HG03565 (cell line): Measurements from ENCODE around the gene SH3D21.

ENCODE experiments used
- ATAC-seq: cut with Tn5 transposase; IDR thresholded peaks from one replicate; pipeline ENCODE4 v1.9.1; 2021; ENCODE audit warnings: mild to moderate bottlenecking, moderate library complexity; ENCODE audit not compliant: unreplicated experiment

The SH3D21 gene

GRCh38 chr1:36306210-36306901 lies at the start of gene SH3D21:
Gene SH3D21, plus strand, starts transcription at chr1:36306368. Its CDS starts 53 bp downstream, at chr1:36306421.
- ATAC-seq = peak; percentile 16

- ATAC-seq = no peak
These were observed 49.4 kb upstream of the SH3D21 start for GRCh38 chr1:36256558-36257374.

GRCh38 chr1:36257375-36257767 lies 48.8 kb upstream of the SH3D21 start:
- no peak for ATAC-seq

GRCh38 chr1:36258960-36259344 lies 47.2 kb upstream of the SH3D21 start:
- ATAC-seq = no peak

- ATAC-seq = no peak
These were observed 37.2 kb upstream of the SH3D21 start for GRCh38 chr1:36268981-36269380.

GRCh38 chr1:36269408-36269838 lies 36.7 kb upstream of the SH3D21 start:
- no peak for ATAC-seq

- ATAC-seq = no peak
These were observed 33.1 kb upstream of the SH3D21 start for GRCh38 chr1:36273024-36273423.

GRCh38 chr1:36274201-36274600 lies 32.0 kb upstream of the SH3D21 start:
- ATAC-seq = no peak

- ATAC-seq = no peak
These were observed 29.5 kb upstream of the SH3D21 start for GRCh38 chr1:36276688-36277087.

GRCh38 chr1:36279110-36279788 lies 26.9 kb upstream of the SH3D21 start:
- no peak for ATAC-seq

GRCh38 chr1:36279789-36280296 lies 26.3 kb upstream of the SH3D21 start:
- ATAC-seq = no peak

GRCh38 chr1:36284061-36284460 lies 22.1 kb upstream of the SH3D21 start:
- ATAC-seq = no peak

- no peak for ATAC-seq
These were observed 21.7 kb upstream of the SH3D21 start for GRCh38 chr1:36284517-36284916.

GRCh38 chr1:36285443-36286101 lies 20.6 kb upstream of the SH3D21 start:
- no peak for ATAC-seq

- no peak for ATAC-seq
These were observed 19.4 kb upstream of the SH3D21 start for GRCh38 chr1:36286802-36287201.

GRCh38 chr1:36287595-36287994 lies 18.6 kb upstream of the SH3D21 start:
- ATAC-seq = no peak

GRCh38 chr1:36295390-36295789 lies 10.8 kb upstream of the SH3D21 start:
- no peak for ATAC-seq

GRCh38 chr1:36297062-36297461 lies 9.1 kb upstream of the SH3D21 start:
- no peak for ATAC-seq

GRCh38 chr1:36298640-36299039 lies 7.5 kb upstream of the SH3D21 start:
- ATAC-seq = no peak

GRCh38 chr1:36300526-36300925 lies 5.6 kb upstream of the SH3D21 start:
- no peak for ATAC-seq

GRCh38 chr1:36301220-36301619 lies 4.9 kb upstream of the SH3D21 start:
- no peak for ATAC-seq
